H1 (cell line): ENCODE data around the gene SCGB3A1. TPM values are rescaled to one million over a fixed set of nuclear protein-coding genes. Genes with fewer than 3 reads are reported as not detected.

Experiments used
- ASH2L ChIP-seq: fragments of 200-600, 300-600 bp; sonication (generic); IDR thresholded peaks from one replicate; pipeline ENCODE4 v1.7.1; 2017; ENCODE audit warnings: low read length
- BACH1 ChIP-seq: IDR thresholded peaks from 2 replicates; pipeline ENCODE4 v1.6.1; 2012; ENCODE audit warnings: low read length, improper control_type of control experiment
- CHD1 ChIP-seq: IDR thresholded peaks from 2 replicates; pipeline ENCODE4 v1.6.1; 2012; ENCODE audit warnings: low read depth, low read length, improper control_type of control experiment
- CTBP2 ChIP-seq: IDR thresholded peaks from 2 replicates; pipeline ENCODE4 v1.7.0; 2011; ENCODE audit warnings: borderline replicate concordance, mild to moderate bottlenecking, moderate library complexity, mixed read lengths, low read length; ENCODE audit not compliant: insufficient read depth, insufficient read length
- EGR1 ChIP-seq: IDR thresholded peaks from 2 replicates; pipeline ENCODE4 v1.6.1; 2011; ENCODE audit warnings: low read depth, low read length, borderline replicate concordance
- HDAC2 ChIP-seq, 2 experiments: fragments of 300-600 bp in 1 of 2; sonication (generic) in 1 of 2; IDR thresholded peaks; 2 replicates each; pipeline ENCODE4 v1.6.1; 2011 to 2012; ENCODE audit warnings: low read depth in 2 of 2, low read length in 2 of 2, mild to moderate bottlenecking in 2 of 2, moderate library complexity in 2 of 2, borderline replicate concordance in 1 of 2, inconsistent platforms in 1 of 2
- JUN ChIP-seq: IDR thresholded peaks from 2 replicates; pipeline ENCODE4 v1.6.1; 2011; ENCODE audit warnings: low read depth, mild to moderate bottlenecking, improper control_type of control experiment, low read length
- PHF8 ChIP-seq: fragments of 200-600 bp; sonication (generic); conservative IDR thresholded peaks from 2 replicates; pipeline ENCODE4 v1.7.1; 2012; ENCODE audit warnings: low read depth, mild to moderate bottlenecking, inconsistent platforms, low read length, moderate library complexity
- SIRT6 ChIP-seq: IDR thresholded peaks from one replicate; pipeline ENCODE4 v1.7.1; 2012; ENCODE audit warnings: low read length, inconsistent platforms
- SP2 ChIP-seq: IDR thresholded peaks from 2 replicates; pipeline ENCODE4 v1.6.1; 2012; ENCODE audit warnings: mild to moderate bottlenecking, low read length, inconsistent platforms
- SRF ChIP-seq: IDR thresholded peaks from 2 replicates; pipeline ENCODE4 v1.6.1; 2011; ENCODE audit warnings: mild to moderate bottlenecking, low read depth, low read length, moderate library complexity
- TAF7 ChIP-seq: optimal IDR thresholded peaks from 2 replicates; pipeline ENCODE3; 2011; ENCODE audit warnings: low read depth, mild to moderate bottlenecking, inconsistent platforms, low read length, moderate library complexity, borderline replicate concordance
- polyA plus RNA-seq, 7 experiments: library from polyadenylated mRNA; depleted of rRNA in 3 of 7; stranded (reverse) in 5 of 7; unstranded in 2 of 7; fragments of >200 nt in 5 of 7; fragments of 200-250 nt in 2 of 7; gene quantifications; 1 replicate in 5 of 7; 2 replicates in 1 of 7; 4 replicates in 1 of 7; pipeline versions ENCODE4 v1.2.1 to v1.2.3, GENCODE V29; 2011 to 2013; ENCODE audit warnings: missing spikeins in 2 of 7, mixed read lengths in 2 of 7
- total RNA-seq: library from RNA; stranded (reverse); fragmentation: NEBNext Ultra II Directional; extraction: Animal tissue kit (Norgen Biotek cat#: 25700); gene quantifications from 2 replicates; pipeline ENCODE4 v1.2.1, GENCODE V29; 2021

SCGB3A1 gene
- total and polyA plus RNA-seq, 2 of the 8 experiments (the other 6 are each of a cell fraction or from before 2014, with no cell fraction given): 0.20 TPM; not detected in 1

GRCh38 chr5:180631549-180632383, 40.5 kb upstream of the SCGB3A1 start (continued):
- TF ChIP-seq CTBP2: no peak
- TF ChIP-seq JUN: no peak
- TF ChIP-seq BACH1: no peak
- no peak for TF ChIP-seq SP2
- no peak for TF ChIP-seq HDAC2 (IDR thresholded peaks at IDR 0.05; ENCODE audit: borderline replicate concordance in 1 of 2, low read depth in 2 of 2, low read length in 2 of 2)
- no peak for TF ChIP-seq TAF7
- TF ChIP-seq EGR1: no peak
- no peak for TF ChIP-seq CHD1
- no peak for TF ChIP-seq PHF8
- TF ChIP-seq SIRT6: no peak
- no peak for TF ChIP-seq SRF
- no peak for TF ChIP-seq ASH2L
